HL-60 (cell line): ENCODE measurements around the gene PSMG1.
"Not testable (repeated sequence)": the region's sequence is repeated elsewhere in the genome, so short reads cannot be mapped to it uniquely, and the experiment has no call there.

Source experiments
- DNase-seq, 2 experiments: peaks; one replicate each; pipeline ENCODE4 v3.0.0-alpha.2; 2010 to 2020; ENCODE audit warnings: low read depth in 1 of 2, low spot score in 1 of 2
- H3K27ac ChIP-seq: fragments of 250-450 bp; sonication (Bioruptor Pico); replicated peaks from 2 replicates; pipeline ENCODE4 v1.5.1; 2020; ENCODE audit warnings: mild to moderate bottlenecking, moderate library complexity
- H3K27me3 ChIP-seq: fragments of 250-450 bp; sonication (Bioruptor Pico); 2 replicates; pipeline ENCODE4 v1.5.1; 2021; ENCODE audit warnings: mild to moderate bottlenecking, moderate library complexity; ENCODE audit not compliant: insufficient read depth, poor library complexity, severe bottlenecking
- H3K4me3 ChIP-seq: replicated peaks from 2 replicates; pipeline ENCODE4 v1.5.1; 2011; ENCODE audit warnings: mild to moderate bottlenecking, control low read depth, low read length; ENCODE audit not compliant: insufficient read depth
- CTCF ChIP-seq: IDR thresholded peaks from one replicate; pipeline ENCODE4 v1.5.1; 2011; ENCODE audit warnings: low read length, control low read depth, inconsistent platforms; ENCODE audit not compliant: insufficient read depth
- GABPA ChIP-seq: IDR thresholded peaks from 2 replicates; pipeline ENCODE4 v1.6.1; 2012; ENCODE audit warnings: low read depth
- POLR2AphosphoS5 ChIP-seq: IDR thresholded peaks from 2 replicates; pipeline ENCODE4 v1.6.1; 2012; ENCODE audit warnings: low read depth
- REST ChIP-seq: IDR thresholded peaks from 2 replicates; pipeline ENCODE4 v1.6.1; 2012; ENCODE audit warnings: low read depth; ENCODE audit not compliant: insufficient replicate concordance
- SPI1 ChIP-seq: IDR thresholded peaks from 2 replicates; pipeline ENCODE4 v1.6.1; 2012; ENCODE audit warnings: low read depth, mild to moderate bottlenecking, borderline replicate concordance

Gene PSMG1

DNA sequence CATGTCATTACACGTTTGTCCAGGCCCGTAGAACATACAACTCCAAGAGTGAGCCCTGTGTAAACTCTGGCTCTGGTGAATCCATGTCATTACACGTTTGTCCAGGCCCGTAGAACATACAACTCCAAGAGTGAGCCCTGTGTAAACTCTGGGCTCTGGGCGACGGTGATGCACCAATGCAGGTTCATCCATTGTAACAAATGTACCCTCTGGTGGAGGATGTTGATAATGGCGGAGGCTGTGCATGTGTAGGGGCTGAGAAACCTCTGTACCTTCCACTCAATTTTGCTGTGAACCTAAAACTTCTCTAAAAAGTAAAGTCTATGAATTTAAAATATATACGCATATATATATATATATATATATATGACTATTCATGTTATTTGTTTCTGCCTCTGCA is 47.1 kb downstream of the PSMG1 start:
- H3K27ac ChIP-seq, H3K4me3 ChIP-seq, H3K27me3 ChIP-seq: not testable (repeated sequence)
- peak; percentile 12 to 57 for DNase-seq
- peak; percentile 1 for TF ChIP-seq CTCF

DNA sequence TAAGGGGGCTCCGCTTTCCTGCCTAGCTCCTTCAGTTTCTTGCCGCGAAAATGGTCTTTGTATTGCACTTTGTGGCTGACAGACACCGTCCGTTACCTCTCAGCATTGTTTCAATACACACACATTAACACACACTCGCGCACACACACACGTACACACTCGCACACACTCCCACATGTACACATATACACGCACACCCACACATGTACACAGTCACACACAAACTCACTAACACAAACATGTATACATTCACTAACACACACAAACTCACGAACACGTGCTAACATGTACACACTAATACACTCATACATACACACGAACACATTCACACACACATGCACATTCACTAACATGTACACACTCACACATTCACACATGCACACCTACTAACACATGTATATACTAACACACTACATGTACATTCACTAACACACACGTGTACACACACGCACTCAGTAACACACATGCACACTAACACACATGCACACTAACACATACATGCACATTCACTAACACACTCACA is 48.9 kb downstream of the PSMG1 start:
- Histone ChIP-seq H3K27me3 (no peaks in the 10 kb centered on the region), H3K27ac (no peak overlapping the region), H3K4me3 (no peak overlapping the region)
- DNase-seq: no peak
- TF ChIP-seq GABPA: no peak
- TF ChIP-seq POLR2AphosphoS5: no peak
- TF ChIP-seq REST: no peak
- TF ChIP-seq CTCF: no peak
- TF ChIP-seq SPI1: no peak

DNA sequence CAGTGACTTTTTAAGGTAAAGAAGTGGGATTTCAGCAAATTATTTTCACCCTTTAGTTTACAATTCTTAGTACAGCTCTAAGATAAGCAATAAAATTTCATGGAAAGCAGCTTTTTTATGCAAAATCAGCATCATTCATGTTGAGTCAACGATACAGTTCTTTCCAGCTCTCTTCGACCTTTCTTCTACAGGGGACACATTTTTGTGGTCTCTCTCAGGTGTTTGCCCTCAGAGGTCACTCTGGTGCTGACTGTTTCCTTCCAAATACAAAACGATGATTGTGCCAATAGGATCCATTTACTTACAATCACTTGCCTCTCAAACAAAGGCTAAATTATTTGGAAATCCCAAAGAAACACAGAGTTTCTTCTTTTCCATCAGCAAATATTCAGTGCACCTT is 51.0 kb downstream of the PSMG1 start:
- no peak for TF ChIP-seq SPI1
- no peak for TF ChIP-seq POLR2AphosphoS5
- TF ChIP-seq CTCF: no peak
- no peak for TF ChIP-seq REST
- TF ChIP-seq GABPA: no peak

DNA sequence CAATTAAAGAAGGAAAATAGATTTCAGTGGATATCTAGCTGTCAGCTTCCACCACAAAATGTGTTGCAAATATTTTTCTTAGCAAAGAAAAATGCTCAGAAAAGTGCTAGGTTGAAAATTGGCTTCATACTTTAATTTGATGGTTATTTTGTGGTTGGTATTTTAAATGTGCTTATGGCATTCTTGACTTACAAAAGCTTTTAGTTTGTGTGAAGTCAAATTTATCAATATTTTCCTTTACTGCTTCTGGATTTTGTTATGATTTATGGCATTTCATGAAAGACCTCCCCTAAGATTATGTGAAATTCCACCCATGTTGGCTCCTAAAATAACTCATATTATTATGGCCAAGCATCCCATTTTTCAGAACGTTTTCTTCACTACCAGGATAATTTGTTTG is 51.5 kb downstream of the PSMG1 start:
- no peak for DNase-seq
- Histone ChIP-seq H3K27ac (no peak overlapping the region), H3K27me3 (no peaks in the 10 kb centered on the region), H3K4me3 (no peak overlapping the region)
- TF ChIP-seq CTCF (no peak), SPI1 (no peak), POLR2AphosphoS5 (no peak), REST (no peak), GABPA (no peak)

More for the DNA sequence above, 51.0 kb downstream of the PSMG1 start:
- Histone ChIP-seq H3K27ac (no peak overlapping the region), H3K4me3 (no peak overlapping the region), H3K27me3 (no peaks in the 10 kb centered on the region)
- no peak for DNase-seq
